ENCODE data around the gene AP4E1.
"Not testable (repeated sequence)": the region's sequence is repeated elsewhere in the genome, so short reads cannot be mapped to it uniquely, and the experiment has no call there.

The AP4E1 gene

GRCh38 chr15:50945725-50946124, 37.2 kb downstream of the AP4E1 start:
- no peak for DNase-seq (ENCODE audit: low read depth)

GRCh38 chr15:50950745-50951144, 42.3 kb downstream of the AP4E1 start:
- not testable (repeated sequence) for DNase-seq (ENCODE audit: low read depth)

- DNase-seq (ENCODE audit: low read depth), result no peak
These were observed 44.8 kb downstream of the AP4E1 start for GRCh38 chr15:50953302-50953701.

- DNase-seq (ENCODE audit: low read depth), result not testable (repeated sequence)
These were observed 46.4 kb downstream of the AP4E1 start for GRCh38 chr15:50954837-50955236.

GRCh38 chr15:50959717-50960116, 51.2 kb downstream of the AP4E1 start:
- no peak for DNase-seq (ENCODE audit: low read depth)

GRCh38 chr15:50964075-50964474, 55.6 kb downstream of the AP4E1 start:
- no peak for DNase-seq (ENCODE audit: low read depth)

- DNase-seq (ENCODE audit: low read depth), result no peak
These were observed 59.9 kb downstream of the AP4E1 start for GRCh38 chr15:50968353-50968752.

GRCh38 chr15:50970524-50970923, 62.0 kb downstream of the AP4E1 start:
- DNase-seq (ENCODE audit: low read depth), result no peak

GRCh38 chr15:50971115-50971514, 62.6 kb downstream of the AP4E1 start:
- DNase-seq (ENCODE audit: low read depth), result no peak

- DNase-seq (ENCODE audit: low read depth), result no peak
These were observed 63.1 kb downstream of the AP4E1 start for GRCh38 chr15:50971542-50971941.

- DNase-seq (ENCODE audit: low read depth), result no peak
These were observed 65.1 kb downstream of the AP4E1 start for GRCh38 chr15:50973605-50974004.

- DNase-seq (ENCODE audit: low read depth), result no peak
These were observed 68.7 kb downstream of the AP4E1 start for GRCh38 chr15:50977162-50977561.

GRCh38 chr15:50978580-50978979, 70.1 kb downstream of the AP4E1 start:
- no peak for DNase-seq (ENCODE audit: low read depth)

GRCh38 chr15:50979041-50979440, 70.6 kb downstream of the AP4E1 start:
- DNase-seq (ENCODE audit: low read depth), result no peak

- no peak for DNase-seq (ENCODE audit: low read depth)
These were observed 85.1 kb downstream of the AP4E1 start for GRCh38 chr15:50993598-50993997.

GRCh38 chr15:50996641-50997040, 88.2 kb downstream of the AP4E1 start:
- DNase-seq (ENCODE audit: low read depth), result no peak

GRCh38 chr15:50997371-50998051, 89.0 kb downstream of the AP4E1 start:
- no peak for DNase-seq (ENCODE audit: low read depth)

- no peak for DNase-seq (ENCODE audit: low read depth)
These were observed 95.6 kb downstream of the AP4E1 start for GRCh38 chr15:51004103-51004551.

GRCh38 chr15:51006336-51006985, 98.0 kb downstream of the AP4E1 start:
- DNase-seq (ENCODE audit: low read depth), result no peak

- DNase-seq (ENCODE audit: low read depth), result no peak
These were observed 98.7 kb downstream of the AP4E1 start for GRCh38 chr15:51007131-51007666.

- no peak for DNase-seq (ENCODE audit: low read depth)
These were observed 102.7 kb downstream of the AP4E1 start for GRCh38 chr15:51011212-51011611.

GRCh38 chr15:51016615-51017014, 108.1 kb downstream of the AP4E1 start:
- DNase-seq (ENCODE audit: low read depth), result no peak

GRCh38 chr15:51022206-51022605, 113.7 kb downstream of the AP4E1 start:
- DNase-seq (ENCODE audit: low read depth), result no peak

GRCh38 chr15:51023499-51023898, 115.0 kb downstream of the AP4E1 start:
- no peak for DNase-seq (ENCODE audit: low read depth)

Data from T-helper 22 cell (primary cell).